Measurements from ENCODE around the gene DTNBP1. TPM values are rescaled to one million over a fixed set of nuclear protein-coding genes. Genes with fewer than 3 reads are reported as not detected.

Gene DTNBP1
- polyA plus RNA-seq, 2 of the 4 experiments (the other 2 are of a cell fraction), result 8.4 to 8.7 TPM

GRCh38 chr6:15474196-15474595, 188.6 kb downstream of the DTNBP1 start:
- Histone ChIP-seq H3K4me2 (no peak overlapping the region), H3K27ac (no peak overlapping the region), H3K4me1 (no peaks in the 10 kb centered on the region), H3K4me3 (no peak overlapping the region), H3K9me3 (no peaks in the 10 kb centered on the region)
- ATAC-seq (no peak), DNase-seq (ENCODE audit: low read depth in 1 of 2, low spot score in 1 of 2) (no peak), FAIRE-seq (no peak)
- CTCF ChIA-PET, result interaction anchor here (0.5 kb wide), 1 partner anchor 1428 kb away, joined by 3 read pairs; no protein-coding TSS in a partner anchor
- POLR2A ChIA-PET, result no interaction called here
- TF ChIP-seq HOXB13 (CRISPR knock-in tag; IDR thresholded peaks at IDR 0.05; ENCODE audit: low read depth) (no peak), TP53 (CRISPR knock-in tag; IDR thresholded peaks at IDR 0.05) (no peak), SREBF2 (IDR thresholded peaks at IDR 0.05) (no peak), ZNF302 (CRISPR knock-in tag; IDR thresholded peaks at IDR 0.05) (no peak), NFE2L2 (conservative IDR thresholded peaks at IDR 0.05; ENCODE audit: low read length) (no peak), CTCF (IDR thresholded peaks at IDR 0.05) (no peak), PBX3 (IDR thresholded peaks at IDR 0.05) (no peak), RAD21 (conservative IDR thresholded peaks at IDR 0.05 in 1 of 2, IDR thresholded peaks at IDR 0.05 in 1 of 2) (no peak), MAFK (IDR thresholded peaks at IDR 0.05; ENCODE audit: partially characterized antibody) (no peak), JUN (IDR thresholded peaks at IDR 0.05) (no peak), FOXS1 (CRISPR knock-in tag; IDR thresholded peaks at IDR 0.05) (no peak)
- 91% methylated on average over 2 of the region's 2 CpGs for WGBS (ENCODE audit: missing lambda C conversion rate)

- WGBS (ENCODE audit: missing lambda C conversion rate), result 92% methylated on average over 6 of the region's 6 CpGs
- Histone ChIP-seq H3K27ac (no peak overlapping the region), H3K4me2 (no peak overlapping the region), H3K4me1 (no peaks in the 10 kb centered on the region), H3K9me3 (no peaks in the 10 kb centered on the region), H3K4me3 (no peak overlapping the region)
- ChIA-PET CTCF (no interaction called here), POLR2A (no interaction called here)
- DNase-seq (ENCODE audit: low read depth in 1 of 2, low spot score in 1 of 2) (no peak), ATAC-seq (no peak), FAIRE-seq (no peak)
- TF ChIP-seq ZFP36 (IDR thresholded peaks at IDR 0.05; ENCODE audit: borderline replicate concordance, partially characterized antibody) (no peak), SREBF2 (IDR thresholded peaks at IDR 0.05) (no peak), GATA3 (IDR thresholded peaks at IDR 0.05; ENCODE audit: borderline replicate concordance) (no peak), FOSL2 (IDR thresholded peaks at IDR 0.05) (no peak), FOSL2 (CRISPR knock-in tag; IDR thresholded peaks at IDR 0.05) (no peak), MAX (IDR thresholded peaks at IDR 0.05) (no peak), ESRRA (IDR thresholded peaks at IDR 0.05; ENCODE audit: borderline replicate concordance, low read length) (no peak), ZC3H11A (IDR thresholded peaks at IDR 0.05) (no peak), TFCP2L1 (CRISPR knock-in tag; IDR thresholded peaks at IDR 0.05) (no peak), PHF8 (IDR thresholded peaks at IDR 0.05; ENCODE audit: borderline replicate concordance, low read depth) (no peak), RFX5 (IDR thresholded peaks at IDR 0.05) (no peak)
These were observed 189.1 kb downstream of the DTNBP1 start for GRCh38 chr6:15473741-15474161.

GRCh38 chr6:15473174-15473573, 189.7 kb downstream of the DTNBP1 start:
- CTCF ChIA-PET, result no interaction called here
- POLR2A ChIA-PET, result no interaction called here
- no peak for ATAC-seq

More at GRCh38 chr6:15473174-15473573, 189.7 kb downstream of the DTNBP1 start:
- TF ChIP-seq NPAS2 (CRISPR knock-in tag; IDR thresholded peaks at IDR 0.05; ENCODE audit: borderline replicate concordance) (no peak), RAD21 (conservative IDR thresholded peaks at IDR 0.05 in 1 of 2, IDR thresholded peaks at IDR 0.05 in 1 of 2) (no peak), MYC (IDR thresholded peaks at IDR 0.05; ENCODE audit: borderline replicate concordance, low read length) (no peak), FOXS1 (CRISPR knock-in tag; IDR thresholded peaks at IDR 0.05) (no peak), NFE2L2 (conservative IDR thresholded peaks at IDR 0.05; ENCODE audit: low read length) (no peak), TFCP2L1 (CRISPR knock-in tag; IDR thresholded peaks at IDR 0.05) (no peak), PHF8 (IDR thresholded peaks at IDR 0.05; ENCODE audit: borderline replicate concordance, low read depth) (no peak)
- Histone ChIP-seq H3K27ac (no peak overlapping the region), H3K4me2 (no peak overlapping the region), H3K4me1 (no peaks in the 10 kb centered on the region), H3K9me3 (no peaks in the 10 kb centered on the region), H3K4me3 (no peak overlapping the region)
- WGBS (ENCODE audit: missing lambda C conversion rate), result 82% methylated on average over 6 of the region's 7 CpGs
- FAIRE-seq (no peak), DNase-seq (ENCODE audit: low read depth in 1 of 2, low spot score in 1 of 2) (no peak)

Small RNA genes within 50 kb of the gene (small RNA-seq; reads per million reads assigned to genes)
- 0 reads per million in 6 experiments for gene RF00001
